HG03139 (cell line): ENCODE data around the gene C15orf61.

Experiments used
- ATAC-seq: cut with Tn5 transposase; IDR thresholded peaks from one replicate; pipeline ENCODE4 v1.9.1; 2021; ENCODE audit not compliant: unreplicated experiment

Gene C15orf61

GRCh38 chr15:67548862-67549651, 28.1 kb downstream of the C15orf61 start:
- ATAC-seq: no peak

GRCh38 chr15:67549736-67550135, 28.8 kb downstream of the C15orf61 start:
- ATAC-seq: no peak

- ATAC-seq: no peak
Measured at GRCh38 chr15:67550522-67550921, 29.6 kb downstream of the C15orf61 start.

GRCh38 chr15:67551207-67551743, 30.3 kb downstream of the C15orf61 start:
- no peak for ATAC-seq

- no peak for ATAC-seq
Measured at GRCh38 chr15:67554580-67554979, 33.6 kb downstream of the C15orf61 start.

GRCh38 chr15:67556976-67557570, 36.1 kb downstream of the C15orf61 start:
- no peak for ATAC-seq

GRCh38 chr15:67558502-67558901, 37.6 kb downstream of the C15orf61 start:
- no peak for ATAC-seq

- no peak for ATAC-seq
Measured at GRCh38 chr15:67559158-67559557, 38.2 kb downstream of the C15orf61 start.

- ATAC-seq: no peak
Measured at GRCh38 chr15:67559576-67559975, 38.6 kb downstream of the C15orf61 start.

- no peak for ATAC-seq
Measured at GRCh38 chr15:67560320-67560719, 39.4 kb downstream of the C15orf61 start.

GRCh38 chr15:67563092-67563491, 42.2 kb downstream of the C15orf61 start:
- ATAC-seq: no peak

- peak; percentile 79 for ATAC-seq
Measured at GRCh38 chr15:67564021-67564967, 43.4 kb downstream of the C15orf61 start.

GRCh38 chr15:67564968-67565345, 44.0 kb downstream of the C15orf61 start:
- ATAC-seq: peak; percentile 32

GRCh38 chr15:67569668-67570067, 48.7 kb downstream of the C15orf61 start:
- ATAC-seq: no peak

GRCh38 chr15:67570875-67571647, 50.1 kb downstream of the C15orf61 start:
- ATAC-seq: no peak

- no peak for ATAC-seq
Measured at GRCh38 chr15:67571648-67572415, 50.9 kb downstream of the C15orf61 start.

- no peak for ATAC-seq
Measured at GRCh38 chr15:67573194-67573593, 52.3 kb downstream of the C15orf61 start.

- ATAC-seq: no peak
Measured at GRCh38 chr15:67575039-67575502, 54.1 kb downstream of the C15orf61 start.

- ATAC-seq: no peak
Measured at GRCh38 chr15:67578020-67578600, 57.2 kb downstream of the C15orf61 start.
